ENCODE measurements around the gene BORA. TPM values are rescaled to one million over a fixed set of nuclear protein-coding genes. Genes with fewer than 3 reads are reported as not detected.

BORA gene
- total and polyA plus RNA-seq, 2 experiments from 2014 or later: 12.0 to 23.9 TPM

DNA sequence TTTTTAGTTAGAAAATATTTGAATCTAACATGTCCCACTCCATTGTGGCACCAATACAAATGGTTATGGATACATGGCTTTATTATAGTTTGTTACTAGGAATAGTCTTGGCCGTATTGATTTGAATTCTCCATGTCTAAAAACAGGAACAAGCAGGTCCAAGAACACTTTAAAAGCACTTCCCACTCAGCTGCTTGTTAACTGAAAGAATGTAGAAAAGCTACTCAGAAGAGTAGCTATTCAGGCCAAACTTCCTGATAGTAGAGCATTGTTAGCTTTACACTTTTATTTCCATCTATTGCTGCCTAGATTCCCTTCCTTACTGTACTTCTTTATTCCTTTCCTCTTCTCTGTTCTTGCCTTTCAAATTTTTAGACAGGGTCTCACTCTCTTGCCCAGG, 61.1 kb downstream of the BORA start:
- no peaks in the 10 kb centered on the region for H3K4me1 ChIP-seq (ENCODE audit: insufficient read depth)
- H4K20me1 ChIP-seq (replicated peaks; ENCODE audit: insufficient read depth): no peaks in the 10 kb centered on the region; the same call in none of the 2 replicates
- no peak overlapping the region for H3K4me3 Mint-ChIP-seq
- H3K36me3 Mint-ChIP-seq (ENCODE audit: low read depth): peaks cover 14% of the 10 kb centered on the region
- H3F3A ChIP-seq (replicated peaks; ENCODE audit: low read depth): no peaks in the 10 kb centered on the region
- H2AFZ ChIP-seq: no peak overlapping the region
- H3K27me3 Mint-ChIP-seq (ENCODE audit: insufficient read depth, low read depth, poor library complexity): no peaks in the 10 kb centered on the region
- H3K36me3 ChIP-seq (ENCODE audit: insufficient read depth): peaks cover 7% of the 10 kb centered on the region; the same call in 1 of the 2 replicates
- no peak overlapping the region for H3K27ac ChIP-seq (ENCODE audit: low read depth)
- H3K9me3 Mint-ChIP-seq: no peaks in the 10 kb centered on the region
- no peaks in the 10 kb centered on the region for H3K27me3 ChIP-seq (ENCODE audit: insufficient read depth)
- H3K27ac Mint-ChIP-seq: no peak overlapping the region
- no peak for ATAC-seq
- H3K9me2 ChIP-seq (ENCODE audit: insufficient read depth): no peaks in the 10 kb centered on the region
- DNase-seq (ENCODE audit: low spot score): no peak
- no peak overlapping the region for H3K4me2 ChIP-seq
- TF ChIP-seq, protein P1, sequence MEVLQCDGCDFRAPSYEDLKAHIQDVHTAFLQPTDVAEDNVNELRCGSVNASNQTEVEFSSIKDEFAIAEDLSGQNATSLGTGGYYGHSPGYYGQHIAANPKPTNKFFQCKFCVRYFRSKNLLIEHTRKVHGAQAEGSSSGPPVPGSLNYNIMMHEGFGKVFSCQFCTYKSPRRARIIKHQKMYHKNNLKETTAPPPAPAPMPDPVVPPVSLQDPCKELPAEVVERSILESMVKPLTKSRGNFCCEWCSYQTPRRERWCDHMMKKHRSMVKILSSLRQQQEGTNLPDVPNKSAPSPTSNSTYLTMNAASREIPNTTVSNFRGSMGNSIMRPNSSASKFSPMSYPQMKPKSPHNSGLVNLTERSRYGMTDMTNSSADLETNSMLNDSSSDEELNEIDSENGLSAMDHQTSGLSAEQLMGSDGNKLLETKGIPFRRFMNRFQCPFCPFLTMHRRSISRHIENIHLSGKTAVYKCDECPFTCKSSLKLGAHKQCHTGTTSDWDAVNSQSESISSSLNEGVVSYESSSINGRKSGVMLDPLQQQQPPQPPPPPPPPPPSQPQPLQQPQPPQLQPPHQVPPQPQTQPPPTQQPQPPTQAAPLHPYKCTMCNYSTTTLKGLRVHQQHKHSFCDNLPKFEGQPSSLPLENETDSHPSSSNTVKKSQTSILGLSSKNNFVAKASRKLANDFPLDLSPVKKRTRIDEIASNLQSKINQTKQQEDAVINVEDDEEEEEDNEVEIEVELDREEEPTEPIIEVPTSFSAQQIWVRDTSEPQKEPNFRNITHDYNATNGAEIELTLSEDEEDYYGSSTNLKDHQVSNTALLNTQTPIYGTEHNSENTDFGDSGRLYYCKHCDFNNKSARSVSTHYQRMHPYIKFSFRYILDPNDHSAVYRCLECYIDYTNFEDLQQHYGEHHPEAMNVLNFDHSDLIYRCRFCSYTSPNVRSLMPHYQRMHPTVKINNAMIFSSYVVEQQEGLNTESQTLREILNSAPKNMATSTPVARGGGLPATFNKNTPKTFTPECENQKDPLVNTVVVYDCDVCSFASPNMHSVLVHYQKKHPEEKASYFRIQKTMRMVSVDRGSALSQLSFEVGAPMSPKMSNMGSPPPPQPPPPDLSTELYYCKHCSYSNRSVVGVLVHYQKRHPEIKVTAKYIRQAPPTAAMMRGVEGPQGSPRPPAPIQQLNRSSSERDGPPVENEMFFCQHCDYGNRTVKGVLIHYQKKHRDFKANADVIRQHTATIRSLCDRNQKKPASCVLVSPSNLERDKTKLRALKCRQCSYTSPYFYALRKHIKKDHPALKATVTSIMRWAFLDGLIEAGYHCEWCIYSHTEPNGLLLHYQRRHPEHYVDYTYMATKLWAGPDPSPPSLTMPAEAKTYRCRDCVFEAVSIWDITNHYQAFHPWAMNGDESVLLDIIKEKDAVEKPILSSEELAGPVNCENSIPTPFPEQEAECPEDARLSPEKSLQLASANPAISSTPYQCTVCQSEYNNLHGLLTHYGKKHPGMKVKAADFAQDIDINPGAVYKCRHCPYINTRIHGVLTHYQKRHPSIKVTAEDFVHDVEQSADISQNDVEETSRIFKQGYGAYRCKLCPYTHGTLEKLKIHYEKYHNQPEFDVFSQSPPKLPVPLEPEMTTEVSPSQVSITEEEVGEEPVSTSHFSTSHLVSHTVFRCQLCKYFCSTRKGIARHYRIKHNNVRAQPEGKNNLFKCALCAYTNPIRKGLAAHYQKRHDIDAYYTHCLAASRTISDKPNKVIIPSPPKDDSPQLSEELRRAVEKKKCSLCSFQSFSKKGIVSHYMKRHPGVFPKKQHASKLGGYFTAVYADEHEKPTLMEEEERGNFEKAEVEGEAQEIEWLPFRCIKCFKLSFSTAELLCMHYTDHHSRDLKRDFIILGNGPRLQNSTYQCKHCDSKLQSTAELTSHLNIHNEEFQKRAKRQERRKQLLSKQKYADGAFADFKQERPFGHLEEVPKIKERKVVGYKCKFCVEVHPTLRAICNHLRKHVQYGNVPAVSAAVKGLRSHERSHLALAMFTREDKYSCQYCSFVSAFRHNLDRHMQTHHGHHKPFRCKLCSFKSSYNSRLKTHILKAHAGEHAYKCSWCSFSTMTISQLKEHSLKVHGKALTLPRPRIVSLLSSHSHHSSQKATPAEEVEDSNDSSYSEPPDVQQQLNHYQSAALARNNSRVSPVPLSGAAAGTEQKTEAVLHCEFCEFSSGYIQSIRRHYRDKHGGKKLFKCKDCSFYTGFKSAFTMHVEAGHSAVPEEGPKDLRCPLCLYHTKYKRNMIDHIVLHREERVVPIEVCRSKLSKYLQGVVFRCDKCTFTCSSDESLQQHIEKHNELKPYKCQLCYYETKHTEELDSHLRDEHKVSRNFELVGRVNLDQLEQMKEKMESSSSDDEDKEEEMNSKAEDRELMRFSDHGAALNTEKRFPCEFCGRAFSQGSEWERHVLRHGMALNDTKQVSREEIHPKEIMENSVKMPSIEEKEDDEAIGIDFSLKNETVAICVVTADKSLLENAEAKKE (CRISPR knock-in tag; IDR thresholded peaks at IDR 0.05): no peak
- TF ChIP-seq CREB1 (CRISPR knock-in tag; IDR thresholded peaks at IDR 0.05; ENCODE audit: low read depth): no peak
- TF ChIP-seq ZNF331 (CRISPR knock-in tag; IDR thresholded peaks at IDR 0.05; ENCODE audit: low read depth): no peak
- TF ChIP-seq NANOG (IDR thresholded peaks at IDR 0.05; ENCODE audit: borderline replicate concordance): no peak
- no peaks in the 10 kb centered on the region; the same call in 2 of the 3 replicates for H3K4me1 Mint-ChIP-seq
- H3K79me2 ChIP-seq (replicated peaks; ENCODE audit: insufficient read depth): peaks cover 29% of the 10 kb centered on the region
- H3K4me3 ChIP-seq: no peak overlapping the region

DNA sequence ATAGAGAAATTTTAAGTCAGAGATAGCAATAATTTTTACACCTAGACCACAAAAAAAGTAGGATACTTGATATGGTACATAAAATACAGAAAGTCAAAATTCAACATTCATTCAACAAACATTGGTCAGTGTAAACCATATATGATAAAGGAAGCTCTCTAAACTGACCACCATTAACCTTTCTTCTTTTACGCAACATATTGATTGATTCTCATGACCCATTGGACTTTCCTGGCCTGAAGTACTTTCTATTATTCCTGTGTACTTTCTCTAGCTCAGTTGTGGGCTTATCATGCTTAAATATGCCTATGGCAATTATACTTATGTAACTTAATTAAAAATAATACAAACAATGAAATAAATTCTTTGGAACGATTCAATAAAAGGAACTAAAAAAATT, 64.9 kb downstream of the BORA start:
- H3K79me2 ChIP-seq (replicated peaks; ENCODE audit: insufficient read depth): peaks cover 4% of the 10 kb centered on the region
- no peaks in the 10 kb centered on the region for H3F3A ChIP-seq (replicated peaks; ENCODE audit: low read depth)
- no peak for DNase-seq (ENCODE audit: low spot score)
- H2AFZ ChIP-seq: no peak overlapping the region
- Mint-ChIP-seq H3K27me3 (ENCODE audit: insufficient read depth, low read depth, poor library complexity) (no peaks in the 10 kb centered on the region), H3K9me3 (no peaks in the 10 kb centered on the region), H3K4me1 (no peaks in the 10 kb centered on the region), H3K4me3 (no peak overlapping the region), H3K36me3 (ENCODE audit: low read depth) (peaks cover 22% of the 10 kb centered on the region), H3K27ac (no peak overlapping the region)
- H3K4me2 ChIP-seq: no peak overlapping the region
- no peaks in the 10 kb centered on the region; the same call in 1 of the 2 replicates for H4K20me1 ChIP-seq (replicated peaks; ENCODE audit: insufficient read depth)
- no peaks in the 10 kb centered on the region for H3K27me3 ChIP-seq (ENCODE audit: insufficient read depth)
- 0 out of 2 replicates have a peak, but pooled peaks cover 3% of the 10 kb centered on the region for H3K36me3 ChIP-seq (ENCODE audit: insufficient read depth)
- ATAC-seq: no peak
- H3K4me1 ChIP-seq (ENCODE audit: insufficient read depth): no peaks in the 10 kb centered on the region
- no peaks in the 10 kb centered on the region for H3K9me2 ChIP-seq (ENCODE audit: insufficient read depth)
- H3K27ac ChIP-seq (ENCODE audit: low read depth): no peak overlapping the region
- no peak overlapping the region for H3K4me3 ChIP-seq
- TF ChIP-seq, protein P2, sequence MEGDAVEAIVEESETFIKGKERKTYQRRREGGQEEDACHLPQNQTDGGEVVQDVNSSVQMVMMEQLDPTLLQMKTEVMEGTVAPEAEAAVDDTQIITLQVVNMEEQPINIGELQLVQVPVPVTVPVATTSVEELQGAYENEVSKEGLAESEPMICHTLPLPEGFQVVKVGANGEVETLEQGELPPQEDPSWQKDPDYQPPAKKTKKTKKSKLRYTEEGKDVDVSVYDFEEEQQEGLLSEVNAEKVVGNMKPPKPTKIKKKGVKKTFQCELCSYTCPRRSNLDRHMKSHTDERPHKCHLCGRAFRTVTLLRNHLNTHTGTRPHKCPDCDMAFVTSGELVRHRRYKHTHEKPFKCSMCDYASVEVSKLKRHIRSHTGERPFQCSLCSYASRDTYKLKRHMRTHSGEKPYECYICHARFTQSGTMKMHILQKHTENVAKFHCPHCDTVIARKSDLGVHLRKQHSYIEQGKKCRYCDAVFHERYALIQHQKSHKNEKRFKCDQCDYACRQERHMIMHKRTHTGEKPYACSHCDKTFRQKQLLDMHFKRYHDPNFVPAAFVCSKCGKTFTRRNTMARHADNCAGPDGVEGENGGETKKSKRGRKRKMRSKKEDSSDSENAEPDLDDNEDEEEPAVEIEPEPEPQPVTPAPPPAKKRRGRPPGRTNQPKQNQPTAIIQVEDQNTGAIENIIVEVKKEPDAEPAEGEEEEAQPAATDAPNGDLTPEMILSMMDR (conservative IDR thresholded peaks at IDR 0.05; ENCODE audit: low read depth in 2 of 2): no peak
